Stimulated activated CD8-positive, alpha-beta memory T cell treated with anti-CD3 and anti-CD28 coated beads, Interleukin-4, amount 100 ng/mL, for 24 hours (primary cell): ENCODE results near the gene AUP1.

Experiments used
- DNase-seq: peaks from one replicate; pipeline ENCODE4 v3.0.0-alpha.2; 2020; ENCODE audit warnings: low read depth

The AUP1 gene

DNA sequence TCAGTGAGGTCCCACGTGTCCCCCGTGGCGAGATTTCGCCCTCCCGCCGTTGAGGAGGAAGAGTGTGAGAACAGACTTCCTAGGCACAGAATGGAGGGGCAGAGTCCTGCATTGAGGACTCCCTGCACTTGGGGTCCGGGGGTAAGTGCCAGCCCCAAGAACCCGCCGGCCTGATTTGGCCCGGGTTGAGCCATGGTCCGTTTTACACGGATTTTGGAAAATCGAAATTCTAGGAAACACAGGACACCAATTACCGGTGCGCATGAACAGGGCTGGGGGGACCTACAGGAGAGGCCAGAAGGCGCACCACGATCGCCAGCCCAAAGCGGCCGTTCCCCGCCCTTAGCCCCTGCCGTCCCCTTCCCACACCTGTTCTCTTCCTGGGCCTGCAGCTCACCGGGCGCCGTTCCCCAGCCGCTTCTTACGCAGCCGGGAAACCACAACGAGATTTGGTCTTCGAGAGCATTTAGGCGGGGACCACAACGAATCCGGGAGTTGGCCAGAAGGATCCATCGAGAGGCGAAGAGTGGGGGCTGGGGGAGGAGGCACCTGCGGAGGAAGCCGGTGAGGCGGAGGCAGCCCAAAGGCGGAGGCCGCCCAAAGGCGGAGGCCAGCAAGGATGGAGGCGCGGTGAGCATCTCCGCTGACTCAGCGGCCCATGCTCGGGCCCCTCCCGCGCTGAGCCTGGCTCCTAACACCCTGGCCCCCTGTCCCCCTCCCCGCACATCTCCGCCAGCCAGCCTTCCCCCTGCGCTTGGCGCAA is 15.7 kb downstream of the AUP1 start:
- no peak for DNase-seq

DNA sequence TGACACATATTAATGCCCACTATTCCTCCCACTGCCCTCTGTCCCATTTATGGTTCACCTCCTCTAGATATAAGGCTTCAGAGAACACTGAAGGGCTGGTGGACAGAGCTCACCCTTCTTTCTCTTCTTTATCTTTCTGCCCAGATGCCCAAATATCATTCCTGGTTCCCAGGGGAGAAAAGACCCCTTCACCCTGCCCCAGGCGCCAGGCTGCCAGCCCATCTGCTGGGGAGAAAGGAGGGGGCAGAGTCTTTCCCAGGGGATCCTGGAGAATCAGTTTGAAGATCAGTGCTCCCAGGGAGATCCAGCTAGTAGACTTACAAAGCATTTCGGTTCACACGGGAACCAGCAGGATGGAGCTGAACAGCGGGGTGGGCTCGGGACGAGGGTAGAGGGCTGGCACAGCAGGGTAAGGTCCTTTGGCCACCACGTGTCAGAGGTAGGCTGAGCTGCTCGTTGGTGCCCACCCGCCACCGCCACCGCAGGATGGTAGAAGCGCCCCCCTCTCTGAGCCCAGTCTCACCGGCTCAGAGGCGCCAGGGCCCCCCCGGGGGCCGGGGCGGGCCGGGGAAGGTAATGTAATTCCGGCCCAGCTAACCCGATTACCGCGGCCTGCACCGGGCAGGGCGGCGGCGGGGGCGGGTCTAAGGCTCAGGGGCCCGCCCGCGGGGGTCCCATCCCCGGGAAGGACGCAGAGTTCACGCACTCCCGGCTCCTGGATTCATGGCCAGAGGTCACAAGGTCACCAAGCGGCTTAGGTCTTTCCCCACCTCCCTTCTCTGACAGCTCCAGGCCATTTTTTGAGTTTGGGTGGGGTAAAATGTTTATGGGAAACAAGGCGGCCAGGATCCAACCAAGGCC is 16.5 kb downstream of the AUP1 start:
- no peak for DNase-seq

DNA sequence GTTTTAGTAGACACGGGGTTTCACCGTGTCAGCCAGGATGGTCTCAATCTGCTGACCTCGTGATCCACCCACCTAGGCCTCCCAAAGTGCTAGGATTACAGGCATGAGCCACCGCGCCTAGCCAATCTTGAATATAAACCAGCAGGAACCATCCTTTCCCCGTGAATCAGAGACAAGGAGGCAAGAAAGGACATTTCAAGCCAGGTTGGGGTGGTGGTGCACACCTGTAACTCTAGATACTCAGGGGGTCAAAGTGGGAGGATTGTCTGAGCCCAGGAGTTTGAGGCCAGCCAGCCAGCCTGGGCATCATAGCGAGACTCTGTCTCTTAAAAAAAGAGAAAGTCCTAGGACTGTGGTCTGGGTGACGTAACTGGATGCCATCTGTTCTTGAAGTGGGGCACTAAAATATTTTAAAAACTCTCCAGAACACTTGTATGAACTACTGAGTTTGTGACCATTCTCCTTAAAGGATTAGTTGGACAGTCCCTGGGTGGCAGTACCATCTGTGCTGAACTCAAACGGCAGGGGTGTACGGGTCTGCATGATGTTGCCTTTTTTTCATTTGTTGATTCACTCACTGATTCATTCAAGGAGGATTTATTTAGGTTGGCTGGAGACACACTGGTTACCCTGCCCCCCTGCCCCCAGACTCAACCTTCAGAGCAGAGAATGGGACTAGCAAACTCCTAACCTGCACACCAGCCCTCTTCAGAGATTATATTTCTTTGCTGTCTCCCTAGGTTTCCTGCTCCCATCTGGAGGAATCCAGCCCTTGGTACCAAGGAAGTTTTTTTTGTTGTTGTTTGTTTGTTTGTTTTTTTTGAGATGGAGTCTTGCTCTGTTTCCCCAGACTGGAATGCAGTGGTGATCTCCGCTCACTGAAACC is 18.2 kb downstream of the AUP1 start:
- DNase-seq, result no peak

DNA sequence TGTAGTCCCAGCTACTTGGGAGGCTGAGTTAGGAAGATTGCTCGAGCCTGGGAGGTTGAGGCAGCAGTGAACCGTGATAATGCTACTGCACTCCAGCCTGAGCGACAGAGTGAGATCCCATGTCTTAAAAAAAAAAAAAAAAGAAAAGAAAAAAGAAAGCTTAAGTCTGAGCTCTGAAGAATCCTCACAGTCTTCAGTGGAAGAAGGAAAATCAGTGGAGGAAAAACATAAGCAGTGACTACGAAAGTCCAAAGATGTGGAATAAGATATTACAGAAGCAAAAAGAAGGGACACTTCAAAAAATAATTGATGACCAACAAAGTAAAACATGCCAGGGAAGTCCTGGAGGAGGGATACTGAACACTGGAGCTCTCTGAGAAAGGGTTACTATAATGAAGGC is 19.2 kb downstream of the AUP1 start:
- DNase-seq, result no peak

DNA sequence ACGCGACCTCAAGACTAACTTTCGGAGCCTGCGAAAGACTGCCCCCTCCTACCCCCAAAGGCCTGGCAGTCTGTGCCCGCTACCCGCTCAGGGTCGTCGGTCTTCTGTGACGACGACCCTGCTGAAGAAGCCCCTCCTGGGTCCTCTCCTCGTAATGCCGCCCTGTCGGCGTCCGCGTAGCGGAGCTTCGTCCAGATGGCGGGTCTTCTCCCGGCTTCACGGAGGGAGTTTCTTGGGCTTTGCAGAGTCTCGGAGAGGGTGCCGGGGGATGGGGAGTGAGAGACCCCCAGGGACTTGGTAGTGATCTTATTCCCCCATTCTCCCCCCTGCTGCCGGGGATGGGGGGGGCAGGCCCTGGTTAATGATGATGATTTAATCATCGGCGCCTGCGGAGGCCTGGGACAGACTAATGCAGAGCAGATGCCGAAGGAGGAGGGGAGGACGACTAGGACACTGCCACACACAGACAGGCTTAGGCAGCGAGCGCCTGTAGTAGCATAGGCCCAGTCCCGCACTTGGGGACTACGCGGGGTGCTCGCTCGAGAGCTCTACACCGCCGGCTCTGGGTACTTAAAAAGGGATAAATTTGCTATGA is 21.5 kb downstream of the AUP1 start:
- DNase-seq, result no peak

DNA sequence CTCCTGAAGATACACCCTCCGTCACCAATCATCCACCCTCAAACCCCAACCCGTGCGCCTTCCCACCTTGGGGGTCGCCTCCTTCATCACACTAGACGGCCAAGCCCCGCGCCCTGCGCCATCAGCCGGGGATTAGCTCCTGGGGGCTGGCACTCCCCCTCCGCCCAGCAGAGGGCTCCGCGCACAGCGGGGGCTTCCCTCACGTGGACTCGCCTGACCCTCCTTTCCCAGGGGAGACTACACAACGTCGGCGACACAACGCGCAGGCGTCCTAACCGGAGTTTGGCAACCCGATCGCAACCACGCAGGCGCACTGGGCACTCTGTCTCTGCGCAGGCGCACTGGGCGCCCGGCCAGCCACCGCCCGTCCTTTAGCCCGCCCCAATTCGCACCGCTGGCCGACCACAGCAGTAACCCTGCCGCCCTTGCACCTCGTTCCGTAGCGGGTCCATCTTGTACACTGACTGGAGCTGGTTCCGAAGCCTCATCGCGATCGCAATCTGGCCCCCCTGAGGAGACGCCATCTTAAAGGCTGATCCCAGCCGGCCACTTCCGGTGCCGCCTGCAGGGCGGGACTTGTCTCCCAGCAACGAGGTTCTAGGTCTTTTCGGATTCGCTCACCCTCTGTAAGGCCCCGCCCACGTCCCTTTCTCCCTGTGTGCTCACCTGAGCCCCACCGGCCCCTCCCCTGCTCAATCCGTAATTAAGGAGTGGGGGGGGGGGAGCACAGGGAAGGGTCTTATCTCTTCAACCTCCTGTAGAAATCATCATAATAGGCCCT is 22.2 kb downstream of the AUP1 start, which contains the start of gene PCGF1:
Gene PCGF1 (minus strand): TSS at position 551 of the 781 bp plus-strand sequence. CDS start 27 bp downstream, at position 524.
- peak; percentile 99 for DNase-seq

DNA sequence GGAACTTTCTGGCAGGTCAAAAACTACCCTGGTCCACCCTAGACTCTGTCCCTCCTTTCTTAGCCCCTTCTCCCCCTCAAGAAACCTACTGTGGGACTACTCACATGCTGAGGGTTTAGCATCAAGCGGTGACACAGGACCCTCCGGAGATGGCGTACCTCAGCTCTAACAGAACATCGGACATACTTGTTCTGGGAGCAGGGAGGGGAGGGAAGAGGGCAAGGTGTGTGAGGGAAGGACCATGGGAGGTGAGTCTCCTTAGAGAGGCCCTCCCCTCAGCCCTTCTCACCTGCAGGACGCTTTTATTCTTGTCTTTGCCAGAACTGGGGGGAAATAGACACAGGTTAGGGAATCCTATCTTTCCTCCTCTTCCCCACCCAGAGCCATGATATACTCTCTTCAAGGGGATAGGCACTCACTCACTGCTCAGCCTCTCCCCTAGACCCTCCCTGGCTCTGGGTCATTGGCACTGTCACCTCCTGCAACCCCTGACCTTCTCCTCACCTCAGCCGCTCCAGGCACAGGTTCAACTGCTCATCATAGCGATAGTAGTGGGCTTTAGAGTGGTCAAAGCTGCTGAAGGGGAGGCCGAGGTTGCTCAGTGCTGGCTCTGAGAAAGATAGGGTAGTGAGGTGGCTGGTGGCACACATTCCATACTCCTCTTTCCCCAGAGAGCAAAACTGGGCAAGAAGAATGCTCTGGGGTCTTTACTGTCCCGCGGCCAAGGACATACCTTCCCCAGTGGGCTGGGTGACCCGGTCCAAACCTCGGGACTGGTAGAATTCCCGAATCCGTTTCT is 23.9 kb downstream of the AUP1 start:
- DNase-seq, result no peak

DNA sequence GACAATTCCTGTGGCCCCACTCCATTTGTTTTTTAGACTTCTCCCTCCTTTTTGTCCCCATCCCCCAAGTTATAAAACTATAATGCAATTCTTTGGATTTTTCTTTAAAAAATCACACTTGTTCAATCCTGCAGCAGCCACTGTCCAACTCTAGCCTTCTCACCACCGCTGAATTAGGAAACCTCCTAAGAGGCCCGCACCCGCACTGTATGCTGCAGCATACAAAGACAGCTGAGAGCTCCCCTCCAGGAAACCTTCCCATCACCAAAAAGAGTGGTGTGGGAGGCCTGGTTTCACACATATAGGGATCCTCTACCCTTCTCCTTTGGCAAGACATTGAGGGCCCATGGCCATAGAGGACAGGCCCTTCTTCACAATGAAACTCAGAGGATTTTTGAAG is 24.9 kb downstream of the AUP1 start:
- DNase-seq, result no peak

DNA sequence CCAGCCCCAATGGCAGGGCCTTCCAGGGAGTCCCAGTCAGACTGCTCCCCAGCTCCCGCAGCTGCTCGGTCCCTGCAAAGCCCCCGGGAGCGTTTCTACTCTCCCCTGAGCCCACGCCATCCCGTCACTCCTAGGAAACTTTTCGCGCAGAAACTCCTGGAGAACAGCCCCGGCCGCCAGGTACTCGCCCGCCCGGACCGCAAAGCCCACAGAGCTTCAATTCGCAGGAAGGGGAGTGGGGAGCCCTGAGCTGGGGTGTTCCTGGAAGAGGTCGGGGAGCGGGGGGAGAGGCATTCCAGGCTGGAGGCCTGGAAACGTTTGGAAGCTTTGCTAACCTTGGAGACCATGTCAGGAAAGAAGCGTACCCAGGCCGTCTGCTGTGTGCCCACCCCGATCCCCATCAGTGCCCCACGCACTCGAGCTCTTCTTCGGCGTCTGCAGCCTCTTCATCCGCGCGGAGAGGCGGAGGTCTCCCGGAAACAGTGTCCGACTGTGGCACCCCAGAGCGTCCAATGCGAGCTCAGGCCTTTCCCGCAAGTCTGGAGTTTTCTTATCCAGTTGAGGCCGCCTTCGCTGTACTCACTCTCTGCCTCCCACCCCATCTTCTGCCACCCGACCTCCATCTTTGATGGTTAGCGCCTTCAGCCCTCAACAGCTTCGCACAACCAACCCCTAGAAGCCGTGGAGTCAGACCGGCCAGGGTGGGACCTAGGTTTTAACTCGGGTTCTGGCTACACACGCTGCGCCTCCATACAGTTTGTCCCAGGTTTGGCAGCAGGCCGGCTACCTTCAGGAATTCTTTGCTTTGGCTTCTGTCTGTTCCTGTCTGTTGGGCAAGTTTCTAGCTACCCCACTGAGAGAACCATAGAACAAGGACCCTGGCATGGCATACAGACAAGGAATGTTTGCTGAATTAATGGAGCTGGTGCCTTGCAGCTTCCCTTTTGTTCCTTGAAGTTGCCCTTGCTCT is 25.7 kb downstream of the AUP1 start:
- DNase-seq, result no peak

DNA sequence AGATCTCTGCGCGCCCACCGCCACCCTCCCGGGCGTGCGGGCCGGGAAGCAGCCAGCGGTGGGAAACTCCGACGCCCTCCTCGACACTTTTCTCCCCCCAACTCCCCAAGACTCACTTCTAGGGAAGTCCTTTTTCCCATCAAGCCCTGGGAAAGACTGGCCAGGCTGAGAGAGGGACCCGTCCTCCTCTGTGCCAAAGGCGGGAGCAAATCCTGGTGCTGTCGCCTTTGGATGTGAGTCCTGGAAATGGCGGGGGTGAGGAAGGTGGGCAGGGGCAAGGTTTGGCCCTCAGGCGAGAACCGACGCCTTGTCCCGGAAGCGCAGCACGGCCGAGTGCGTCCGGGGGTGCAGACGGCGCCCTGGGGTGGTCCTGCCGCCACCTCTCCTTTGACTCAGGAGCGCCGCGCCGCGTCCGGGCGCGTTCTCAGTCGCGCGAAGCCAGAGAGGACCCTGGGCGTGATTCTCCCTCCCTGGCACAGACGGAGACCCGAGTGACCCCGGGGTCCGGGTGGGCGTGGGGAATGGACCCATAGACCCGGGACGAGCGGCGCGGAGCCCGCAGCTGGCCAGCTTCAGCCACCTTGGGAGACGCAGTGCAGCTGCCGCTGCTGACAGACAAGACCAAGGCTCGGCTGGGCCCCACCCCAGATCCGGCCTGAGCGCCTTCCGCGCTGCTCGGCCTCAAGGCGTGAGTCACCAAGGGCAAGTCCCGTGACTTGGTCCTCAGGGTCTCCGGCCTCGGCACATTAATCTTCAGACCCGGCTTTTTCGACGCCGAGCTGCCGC is 26.6 kb downstream of the AUP1 start:
- DNase-seq, result peak; percentile 50

DNA sequence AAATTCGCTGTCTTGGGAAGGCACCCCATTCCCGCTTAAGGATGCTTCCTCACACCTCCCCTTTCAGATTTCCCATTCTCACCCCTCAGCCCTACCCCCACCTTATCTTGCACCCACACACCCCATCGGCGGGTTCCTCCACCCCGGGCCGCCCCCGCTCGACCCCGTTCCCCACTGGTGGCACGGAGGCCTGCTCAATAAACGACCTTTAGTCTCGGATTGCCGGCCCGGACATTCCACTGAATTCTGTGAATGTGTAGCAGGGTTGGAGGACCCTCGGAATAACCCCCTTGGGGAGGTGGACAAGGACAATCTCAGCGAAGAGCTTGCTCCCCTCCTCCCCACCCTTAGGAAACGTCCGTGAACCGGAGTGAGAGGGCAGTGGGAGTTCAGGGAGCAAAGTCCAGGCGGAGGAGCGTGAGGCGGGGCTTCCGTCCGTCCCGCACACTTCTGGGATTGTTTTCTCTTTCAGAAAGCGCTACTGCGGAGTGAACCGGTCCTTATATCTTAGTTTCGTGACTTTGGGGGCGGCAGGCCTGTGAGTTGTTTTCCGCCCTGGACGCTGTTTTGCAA is 27.3 kb downstream of the AUP1 start:
- DNase-seq, result no peak

DNA sequence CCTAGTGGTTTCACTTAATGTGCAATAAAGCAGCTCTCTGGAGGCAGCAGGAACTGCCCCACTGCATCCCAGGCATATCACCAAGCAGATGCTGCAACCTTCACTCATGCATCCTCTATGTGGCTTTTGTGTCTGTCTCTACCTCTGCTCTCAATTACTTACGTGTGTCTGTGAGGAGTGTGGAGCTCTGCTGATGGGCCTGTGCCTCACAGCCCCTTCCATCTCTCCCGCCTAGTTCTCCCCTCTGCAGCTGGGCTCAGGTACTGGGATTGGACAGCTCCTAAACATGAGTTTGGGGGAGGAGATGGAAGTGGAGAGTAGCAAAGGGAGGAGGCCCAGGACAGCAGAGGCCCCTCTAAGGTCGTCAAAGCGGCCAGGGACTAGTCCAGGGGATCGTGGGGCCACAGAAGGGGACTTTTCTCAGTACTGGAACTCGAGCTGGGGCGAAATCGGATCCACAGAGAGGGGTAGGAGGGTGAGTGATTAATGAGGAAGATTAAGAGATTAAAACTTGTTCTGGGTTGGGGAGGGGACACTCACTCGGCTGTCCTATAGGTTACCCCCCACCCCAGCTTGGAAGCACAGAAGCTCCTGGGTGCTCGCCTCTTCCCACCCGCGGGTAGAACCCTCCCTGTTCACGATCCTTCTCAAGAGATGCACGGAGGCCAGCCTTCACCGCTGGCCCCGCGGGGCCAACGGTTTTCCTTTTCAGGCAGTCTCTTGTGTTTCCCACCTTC is 28.0 kb downstream of the AUP1 start:
- DNase-seq, result no peak

DNA sequence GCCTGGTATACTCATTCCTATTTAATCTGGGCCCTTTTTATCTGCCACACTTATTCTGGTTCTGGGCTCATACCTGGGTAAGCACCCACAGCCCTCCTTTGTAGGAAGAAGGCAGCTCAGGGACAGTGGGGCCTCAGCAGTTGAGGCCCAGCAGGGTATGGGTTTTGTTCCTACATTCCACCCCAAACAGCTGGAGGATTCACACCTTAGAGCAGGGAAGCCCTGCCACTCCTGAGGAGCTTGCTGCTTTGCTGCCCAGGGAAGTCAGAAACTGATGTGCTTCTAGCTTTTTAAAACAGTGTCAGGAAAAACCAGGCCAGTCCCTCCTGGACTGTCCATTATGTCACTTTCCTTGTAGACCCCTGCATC is 28.9 kb downstream of the AUP1 start:
- DNase-seq, result no peak

DNA sequence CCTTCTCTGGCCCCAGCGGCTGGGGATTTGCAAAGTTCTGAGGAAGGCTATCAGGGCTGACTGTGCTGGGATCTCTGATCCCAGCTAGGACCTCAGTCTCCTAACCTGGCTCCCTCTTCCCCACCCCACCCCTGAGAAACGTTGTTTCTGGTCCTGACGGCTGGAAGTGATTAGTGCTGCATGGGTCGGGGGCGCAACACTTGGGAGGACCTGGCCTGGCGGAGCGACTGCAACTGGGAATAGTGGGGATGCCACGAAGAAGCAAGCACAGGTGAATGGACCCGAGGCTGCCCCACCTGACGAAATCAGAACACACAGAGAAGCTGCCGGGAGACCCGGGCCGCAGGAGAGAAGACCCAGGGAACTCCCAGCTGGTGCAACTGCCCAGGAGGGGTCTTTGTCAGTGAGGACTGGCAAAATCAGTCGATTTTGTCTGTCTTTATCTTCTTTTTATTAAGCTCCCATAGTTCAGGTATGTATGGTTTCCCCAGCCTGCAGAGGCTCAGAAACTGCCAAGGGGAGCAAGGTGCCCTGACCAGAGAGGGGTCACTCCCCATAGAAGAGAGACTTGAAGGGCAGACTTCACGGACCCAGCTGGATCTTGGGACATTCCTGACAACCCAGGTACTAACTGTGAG is 29.4 kb downstream of the AUP1 start:
- no peak for DNase-seq

DNA sequence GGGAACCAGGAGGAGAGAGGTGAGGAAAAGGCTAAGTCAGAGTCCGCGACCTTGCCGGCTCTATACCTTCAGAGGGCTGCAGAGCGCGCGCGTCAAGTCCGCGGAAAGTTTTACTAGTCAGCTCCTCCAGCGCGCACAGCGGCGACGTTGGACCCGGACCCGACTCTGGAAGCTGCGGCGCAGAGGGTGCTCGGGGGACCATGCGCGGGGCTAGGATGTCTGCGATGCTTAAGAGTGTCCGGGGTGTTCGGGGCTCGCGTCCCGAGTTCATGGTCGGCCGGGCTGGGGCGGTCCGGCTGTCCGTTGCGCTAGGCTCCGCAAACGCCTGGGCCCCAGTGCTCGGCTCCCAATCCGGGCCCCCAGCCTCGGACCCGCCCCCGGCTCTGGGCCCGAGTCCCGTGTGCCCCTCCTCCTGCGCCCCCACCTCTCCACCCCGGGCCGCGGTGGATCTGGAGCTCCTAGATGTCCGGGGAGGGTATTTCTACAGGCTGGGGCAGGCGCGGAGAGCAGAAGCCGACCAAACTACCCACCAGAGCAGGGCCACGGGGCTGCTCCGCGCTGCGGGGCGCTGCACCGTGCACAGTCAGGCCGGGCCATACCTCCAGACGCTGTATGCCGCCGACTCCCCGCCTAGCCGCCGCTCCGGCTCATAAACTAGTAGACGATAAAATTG is 30.1 kb downstream of the AUP1 start, which contains the start of gene LBX2:
Gene LBX2 (minus strand): TSS at position 337 of the 673 bp plus-strand sequence. CDS start 66 bp downstream, at position 271.
- DNase-seq, result no peak
